HG03064 (cell line): ENCODE results near the gene IL1RAP.

Source experiments
- ATAC-seq: cut with Tn5 transposase; IDR thresholded peaks from one replicate; pipeline ENCODE4 v1.9.1; 2021; ENCODE audit warnings: low read depth; ENCODE audit not compliant: unreplicated experiment

Gene IL1RAP

GRCh38 chr3:190574473-190574872 lies 60.6 kb downstream of the IL1RAP start:
- no peak for ATAC-seq

DNA sequence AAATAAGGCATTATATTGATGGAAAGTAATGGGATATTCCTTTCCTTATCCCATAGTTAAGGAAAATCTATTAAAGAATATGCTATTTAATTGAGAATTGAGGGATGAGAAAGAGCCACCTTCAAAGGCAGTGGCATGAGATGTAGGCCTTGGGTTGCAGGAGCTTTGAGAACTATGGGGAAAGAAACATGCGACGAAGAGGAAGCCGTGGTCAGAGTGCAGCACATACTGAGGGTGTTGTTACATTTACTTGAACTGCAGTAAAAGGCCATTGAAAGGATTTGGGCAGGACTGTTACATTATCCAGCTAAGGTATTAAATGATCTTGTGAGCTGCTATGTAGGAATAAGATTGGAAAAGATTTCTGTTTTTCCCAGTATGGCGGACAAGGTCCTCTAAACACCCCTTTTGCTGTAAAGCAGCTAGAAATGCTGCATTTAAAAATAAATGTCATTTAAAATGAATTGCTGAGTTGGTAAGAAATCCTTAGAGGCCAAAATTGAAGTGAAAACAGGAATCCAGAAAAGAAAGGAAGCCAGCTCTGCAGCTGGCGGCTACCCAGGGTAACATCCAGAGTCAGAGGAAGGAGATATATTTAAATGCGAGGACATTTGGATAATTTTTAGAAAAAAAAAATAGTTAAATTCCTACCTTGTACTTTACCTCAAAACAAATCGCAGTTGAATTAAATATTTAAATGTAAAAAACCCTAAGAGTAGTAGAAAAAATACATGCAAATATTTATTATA lies 61.7 kb downstream of the IL1RAP start:
- no peak for ATAC-seq

DNA sequence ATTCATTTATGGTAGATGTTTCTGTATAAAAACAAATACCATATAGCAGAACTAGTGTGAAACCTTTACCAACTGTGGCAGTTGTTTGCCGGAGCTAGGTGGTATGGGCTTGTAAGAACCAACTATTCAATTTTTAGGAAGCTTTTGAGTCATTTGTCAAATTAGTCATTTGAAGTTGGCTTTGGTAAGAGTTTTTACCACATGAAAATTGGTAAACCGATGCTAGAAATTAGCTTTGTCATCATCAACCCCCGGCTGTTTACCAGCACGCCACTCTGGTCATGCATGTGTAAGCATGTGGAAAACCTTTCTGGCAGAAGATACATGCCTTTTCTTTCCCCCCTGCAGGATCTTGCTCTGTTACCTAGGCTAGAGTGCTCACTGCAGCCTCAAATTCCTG lies 63.3 kb downstream of the IL1RAP start:
- ATAC-seq: no peak

- no peak for ATAC-seq
Observed at GRCh38 chr3:190579514-190580137, 65.7 kb downstream of the IL1RAP start.

- ATAC-seq: no peak
Observed at GRCh38 chr3:190580417-190580816, 66.5 kb downstream of the IL1RAP start.

DNA sequence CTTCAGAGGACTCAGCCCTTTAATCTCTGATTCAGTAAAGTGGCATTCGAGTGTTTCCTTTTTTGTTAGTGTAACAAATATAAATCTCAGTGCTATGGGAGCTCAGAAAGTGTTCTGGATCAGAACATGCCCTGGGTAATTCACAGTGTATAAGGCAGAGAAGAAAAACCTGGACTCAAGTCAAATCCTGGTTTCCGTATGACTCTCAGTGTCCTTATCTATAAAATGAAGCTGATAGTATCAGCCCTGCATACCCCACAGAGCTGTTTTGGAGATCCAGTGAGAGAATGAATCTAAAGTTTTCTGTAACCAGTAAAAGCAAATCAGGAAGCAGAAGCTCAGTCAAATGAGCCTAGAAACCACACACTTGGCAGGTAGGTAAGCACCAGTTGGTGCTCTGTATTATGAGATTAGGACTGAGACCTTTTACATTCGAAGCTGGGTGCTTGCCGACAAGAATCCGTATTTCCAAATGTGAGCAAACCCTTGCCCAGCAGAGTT lies 67.2 kb downstream of the IL1RAP start:
- ATAC-seq: no peak

GRCh38 chr3:190582667-190583066 lies 68.8 kb downstream of the IL1RAP start:
- ATAC-seq: no peak

- ATAC-seq: peak; percentile 4
Observed at GRCh38 chr3:190585805-190586630, 72.1 kb downstream of the IL1RAP start.

DNA sequence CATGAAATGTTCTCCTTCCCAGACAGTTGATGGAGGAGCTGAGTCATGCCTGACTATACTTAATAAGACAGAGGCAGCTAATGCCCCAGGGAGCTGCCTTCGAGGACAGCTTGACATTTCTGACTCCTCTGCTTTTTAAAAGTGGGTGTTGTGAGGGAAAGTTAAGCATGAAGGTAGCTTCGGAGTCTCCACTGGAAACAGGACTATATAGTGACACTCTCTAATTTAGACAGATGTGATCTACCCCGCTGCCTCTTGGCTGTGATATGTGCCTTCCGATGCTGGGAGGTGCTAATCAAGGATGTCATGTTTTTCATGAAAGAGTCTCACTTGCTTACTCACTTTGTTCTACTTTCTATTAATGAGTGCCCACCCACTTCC lies 72.7 kb downstream of the IL1RAP start:
- peak; percentile 91 for ATAC-seq

DNA sequence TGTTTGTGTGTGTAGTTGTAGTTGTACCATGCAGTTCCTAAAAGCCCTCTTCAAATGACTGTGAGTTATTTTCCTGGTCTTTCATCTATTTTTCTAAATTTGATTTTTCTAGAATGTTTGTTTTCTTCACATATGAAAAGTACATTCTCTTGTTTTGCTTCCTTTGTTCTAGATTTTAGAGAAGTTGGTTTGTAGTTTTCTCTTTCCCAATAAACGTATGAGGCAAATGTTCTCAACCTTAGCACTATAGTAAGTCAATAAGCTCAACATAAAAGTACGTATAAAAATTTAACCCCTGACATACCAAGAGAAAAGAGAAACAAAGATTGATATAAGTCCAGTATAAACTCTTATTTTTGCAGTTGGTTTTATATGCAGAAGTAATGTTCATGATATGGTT lies 74.7 kb downstream of the IL1RAP start:
- no peak for ATAC-seq

DNA sequence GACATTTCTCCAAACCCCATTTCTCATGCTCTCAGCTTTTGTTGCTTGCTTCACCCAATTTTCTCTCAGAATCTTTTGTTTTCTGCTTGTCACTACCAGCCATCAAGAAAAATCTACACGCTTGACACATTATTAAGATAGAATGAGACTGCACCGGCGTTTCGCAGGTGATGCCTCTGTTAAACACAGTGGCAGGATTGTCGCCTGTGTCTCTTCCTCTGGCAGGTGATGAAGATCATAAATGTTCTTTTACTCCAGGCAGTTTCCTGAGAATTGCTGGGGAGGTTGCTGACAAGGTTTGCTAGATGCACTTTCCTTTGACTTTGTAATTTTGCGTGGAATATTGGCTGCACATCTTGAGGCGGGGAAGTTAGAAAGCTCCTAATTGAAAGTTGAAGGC lies 75.4 kb downstream of the IL1RAP start:
- ATAC-seq: no peak

DNA sequence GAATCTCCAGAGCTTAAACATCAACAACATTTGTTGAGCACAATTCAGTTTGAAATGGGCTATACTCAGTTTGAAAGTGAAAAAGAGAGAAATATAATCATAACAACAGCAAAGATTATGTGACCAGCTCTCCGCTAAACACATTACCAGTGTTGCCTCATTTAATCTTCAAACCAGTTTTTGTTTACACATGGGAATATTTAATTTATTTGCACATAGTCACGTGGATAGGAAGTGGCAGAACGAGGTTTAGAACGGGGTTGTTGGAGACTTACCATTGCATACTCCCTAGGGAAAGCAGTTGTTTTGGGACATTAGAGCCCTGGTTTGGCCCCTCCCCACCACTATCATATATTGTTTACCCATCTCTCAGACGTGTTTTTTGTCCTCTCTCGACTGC lies 77.2 kb downstream of the IL1RAP start:
- ATAC-seq: no peak

GRCh38 chr3:190593075-190593474 lies 79.2 kb downstream of the IL1RAP start:
- no peak for ATAC-seq

DNA sequence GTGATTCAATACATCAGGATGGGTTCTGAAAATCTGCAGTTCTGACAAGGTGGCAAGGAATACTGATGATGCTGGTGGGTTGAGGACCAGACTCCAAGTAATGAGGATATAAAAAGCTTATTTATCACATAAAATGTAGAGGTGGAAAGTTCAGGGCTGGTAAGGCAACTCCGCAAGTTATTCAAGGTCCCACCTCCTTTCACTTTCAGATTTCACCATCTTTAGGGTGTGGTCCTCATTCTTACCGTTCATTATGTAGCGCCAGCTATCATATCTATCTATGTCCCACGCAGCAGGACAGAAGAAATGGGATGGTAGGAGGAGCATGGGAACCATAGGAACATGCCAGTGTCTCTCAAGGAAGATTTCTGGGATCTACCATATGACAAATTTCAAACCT lies 80.3 kb downstream of the IL1RAP start:
- ATAC-seq: no peak

DNA sequence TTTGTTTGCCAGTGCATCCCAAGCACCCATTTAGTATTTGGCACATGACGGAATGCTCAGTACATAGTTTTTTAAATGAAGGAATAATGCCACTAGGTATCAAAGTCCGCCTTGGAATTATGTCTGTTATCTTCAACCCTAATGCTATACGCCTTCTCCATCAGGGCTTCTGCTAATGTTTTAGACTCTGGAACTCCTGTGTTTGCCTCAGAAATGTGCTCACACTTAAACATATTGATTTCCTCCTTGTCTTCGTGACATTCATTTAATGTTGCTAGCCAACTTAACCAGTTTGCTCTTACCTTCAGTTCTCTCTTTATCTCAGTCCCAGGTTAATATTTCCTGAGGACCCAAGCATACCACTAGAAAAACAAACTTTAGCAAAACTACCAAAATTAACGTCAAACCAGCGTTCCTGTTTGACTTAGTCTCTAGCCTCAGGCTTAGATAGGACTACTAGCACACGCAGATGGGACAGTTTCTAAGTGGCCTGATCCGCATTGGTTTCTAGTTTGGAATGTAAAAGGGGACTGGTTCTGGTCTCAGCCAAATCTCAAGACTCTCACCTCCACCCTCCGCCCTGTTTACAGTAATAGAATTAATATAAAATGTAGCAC lies 81.4 kb downstream of the IL1RAP start:
- ATAC-seq: no peak

DNA sequence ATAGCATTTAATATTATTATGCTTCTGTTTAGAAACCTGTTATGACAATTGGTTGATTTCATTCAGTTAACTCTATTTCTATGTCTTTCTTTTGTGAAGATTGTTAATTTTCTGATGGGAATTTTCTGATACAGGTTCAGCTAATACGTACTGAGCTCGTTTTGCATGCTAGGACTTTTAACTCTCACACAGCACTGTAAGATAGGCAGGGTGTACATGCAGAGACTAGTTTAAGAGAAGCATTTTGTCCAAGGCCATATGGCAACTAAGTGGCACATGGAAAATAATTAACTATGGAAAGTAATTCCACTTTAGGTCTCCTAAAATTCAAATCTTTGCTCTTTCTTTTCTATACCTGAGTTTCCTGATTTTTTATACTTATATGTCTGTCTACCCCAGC lies 81.9 kb downstream of the IL1RAP start:
- no peak for ATAC-seq

DNA sequence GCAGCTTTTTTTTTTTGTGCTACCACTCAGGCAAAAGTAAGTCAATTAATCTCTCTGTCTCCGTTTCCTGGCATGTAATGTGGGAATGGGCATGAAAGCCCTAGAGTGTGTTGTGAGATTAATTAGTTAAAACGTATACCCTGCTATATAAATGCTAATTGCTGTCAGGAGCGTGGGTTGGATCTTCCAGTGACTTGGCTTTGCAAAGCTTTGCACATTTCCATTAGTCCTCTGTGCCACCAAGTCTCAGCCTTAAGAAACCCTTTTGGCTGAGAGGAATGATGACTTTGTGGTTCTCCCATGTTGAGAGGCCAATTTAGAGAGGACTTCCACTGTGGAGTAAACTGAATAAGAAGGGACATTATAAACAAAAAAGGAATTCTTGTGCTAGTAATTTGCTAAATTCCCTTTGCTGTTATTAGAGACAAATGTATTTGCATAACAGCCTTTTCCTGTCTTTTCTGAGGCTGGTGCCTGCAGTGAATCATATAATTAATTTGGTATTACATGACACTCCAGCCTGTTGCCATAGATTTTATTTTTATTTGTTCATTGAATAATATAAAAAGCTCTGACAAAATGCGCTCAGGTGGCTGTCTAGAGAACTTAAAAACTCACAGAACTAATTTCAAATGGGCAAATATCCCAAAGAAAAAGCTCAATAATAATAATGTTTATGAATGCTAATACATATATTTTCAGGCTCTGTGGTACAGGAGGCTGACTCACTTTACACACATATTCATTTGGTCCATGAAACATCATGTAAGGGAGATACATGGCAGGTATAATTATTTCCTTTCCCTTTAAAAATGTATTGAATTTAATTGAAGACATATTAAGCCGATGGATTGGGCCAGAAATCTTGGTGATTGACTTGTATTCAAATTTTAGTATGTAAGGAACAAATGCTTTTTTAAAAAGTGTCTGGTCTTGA lies 82.7 kb downstream of the IL1RAP start:
- ATAC-seq: no peak

GRCh38 chr3:190597291-190597690 lies 83.4 kb downstream of the IL1RAP start:
- no peak for ATAC-seq

DNA sequence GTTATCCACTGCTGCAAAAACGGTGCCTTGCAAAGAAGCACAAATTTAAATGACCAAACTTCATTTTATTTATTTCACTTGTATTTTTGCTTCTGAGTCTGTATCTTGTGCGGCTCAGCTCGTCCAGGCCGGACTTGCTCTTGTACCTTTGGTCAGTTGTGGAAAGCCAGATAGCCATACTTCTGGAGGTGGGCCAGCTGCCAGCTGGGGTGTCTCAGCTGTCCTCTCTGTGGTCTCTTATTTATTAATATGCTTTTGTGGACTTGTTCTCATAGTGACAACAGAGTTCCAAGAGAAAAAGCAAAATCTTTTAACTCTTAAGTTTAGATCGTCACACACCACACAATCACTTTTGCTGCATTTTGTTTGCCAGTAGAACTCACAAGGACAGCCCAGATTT lies 87.7 kb downstream of the IL1RAP start:
- no peak for ATAC-seq

GRCh38 chr3:190605385-190605784 lies 91.5 kb downstream of the IL1RAP start:
- no peak for ATAC-seq
